HEK293T (cell line): Measurements from ENCODE around the gene SRGAP3.

Experiments used
- CTCF ChIA-PET: fragments of 350-600 bp; formaldehyde crosslinking; extraction: SDS; loops from one replicate; lab custom pipeline; 2021; ENCODE audit warnings: antibody characterized with exemption, inconsistent platforms; lab: Yijun Ruan, JAX
- POLR2A ChIA-PET: fragments of 350-600 bp; formaldehyde crosslinking; extraction: SDS; loops from one replicate; lab custom pipeline; 2020; ENCODE audit warnings: antibody characterized with exemption, inconsistent platforms; lab: Yijun Ruan, JAX
- DNase-seq: peaks from one replicate; pipeline ENCODE4 v3.0.0; 2012; ENCODE audit warnings: mixed read lengths; ENCODE audit errors: extremely low spot score
- ARNT ChIP-seq: fragments of 450-650 bp; IDR thresholded peaks from 2 replicates; pipeline ENCODE4 v1.6.1; 2017; ENCODE audit warnings: mild to moderate bottlenecking
- BHLHE40 ChIP-seq: fragments of 450-650 bp; IDR thresholded peaks from 2 replicates; pipeline ENCODE4 v1.6.1; 2016; ENCODE audit warnings: mild to moderate bottlenecking, moderate library complexity, borderline replicate concordance
- CTBP1 ChIP-seq: fragments of 450-650 bp; IDR thresholded peaks from 2 replicates; pipeline ENCODE4 v1.6.1; 2016; ENCODE audit warnings: borderline replicate concordance
- ELF4 ChIP-seq: fragments of 450-650 bp; IDR thresholded peaks from 2 replicates; pipeline ENCODE4 v1.6.1; 2017; ENCODE audit warnings: antibody characterized with exemption
- FOXA1 ChIP-seq: fragments of 450-650 bp; IDR thresholded peaks from 2 replicates; pipeline ENCODE4 v1.6.1; 2016; ENCODE audit warnings: mild to moderate bottlenecking
- FOXK2 ChIP-seq: fragments of 450-650 bp; IDR thresholded peaks from 2 replicates; pipeline ENCODE4 v1.6.1; 2016; ENCODE audit warnings: mild to moderate bottlenecking
- FOXM1 ChIP-seq: fragments of 450-650 bp; IDR thresholded peaks from 2 replicates; pipeline ENCODE4 v1.6.1; 2017; ENCODE audit warnings: mild to moderate bottlenecking, borderline replicate concordance
- HDGF ChIP-seq: fragments of 450-650 bp; IDR thresholded peaks from 2 replicates; pipeline ENCODE4 v1.6.1; 2017; ENCODE audit warnings: antibody characterized with exemption, borderline replicate concordance
- L3MBTL2 ChIP-seq: fragments of 450-650 bp; conservative IDR thresholded peaks from 2 replicates; pipeline ENCODE4 v1.6.1; 2016; ENCODE audit warnings: mild to moderate bottlenecking
- LEF1 ChIP-seq: fragments of 450-650 bp; IDR thresholded peaks from 2 replicates; pipeline ENCODE4 v1.6.1; 2017; ENCODE audit warnings: mild to moderate bottlenecking, borderline replicate concordance
- NFRKB ChIP-seq: fragments of 450-650 bp; IDR thresholded peaks from 2 replicates; pipeline ENCODE4 v1.6.1; 2016; ENCODE audit warnings: mild to moderate bottlenecking, moderate library complexity
- SP1 ChIP-seq: fragments of 450-650 bp; IDR thresholded peaks from 2 replicates; pipeline ENCODE4 v1.6.1; 2017
- SUZ12 ChIP-seq: fragments of 450-650 bp; IDR thresholded peaks from 2 replicates; pipeline ENCODE4 v1.6.1; 2016; ENCODE audit warnings: mild to moderate bottlenecking
- TARDBP ChIP-seq: fragments of 450-650 bp; IDR thresholded peaks from 2 replicates; pipeline ENCODE4 v1.6.1; 2016
- ZNF384 ChIP-seq: fragments of 450-650 bp; IDR thresholded peaks from 2 replicates; pipeline ENCODE4 v1.6.1; 2016
- TF ChIP-seq, protein P1 (sequence below): fragments of 450-650 bp; IDR thresholded peaks from 2 replicates; pipeline ENCODE4 v1.6.1; 2016

Gene SRGAP3

GRCh38 chr3:9231937-9232336 is 17.5 kb downstream of the SRGAP3 start:
- TF ChIP-seq ELF4 (no peak), HDGF (no peak), FOXM1 (no peak), FOXA1 (no peak), TARDBP (no peak), FOXK2 (no peak), SUZ12 (no peak), NFRKB (no peak), L3MBTL2 (no peak), LEF1 (no peak), BHLHE40 (no peak), ARNT (no peak), CTBP1 (no peak), SP1 (no peak), ZNF384 (no peak)
- TF ChIP-seq, protein P1, sequence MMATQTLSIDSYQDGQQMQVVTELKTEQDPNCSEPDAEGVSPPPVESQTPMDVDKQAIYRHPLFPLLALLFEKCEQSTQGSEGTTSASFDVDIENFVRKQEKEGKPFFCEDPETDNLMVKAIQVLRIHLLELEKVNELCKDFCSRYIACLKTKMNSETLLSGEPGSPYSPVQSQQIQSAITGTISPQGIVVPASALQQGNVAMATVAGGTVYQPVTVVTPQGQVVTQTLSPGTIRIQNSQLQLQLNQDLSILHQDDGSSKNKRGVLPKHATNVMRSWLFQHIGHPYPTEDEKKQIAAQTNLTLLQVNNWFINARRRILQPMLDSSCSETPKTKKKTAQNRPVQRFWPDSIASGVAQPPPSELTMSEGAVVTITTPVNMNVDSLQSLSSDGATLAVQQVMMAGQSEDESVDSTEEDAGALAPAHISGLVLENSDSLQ = no peak
- DNase-seq = no peak
- ChIA-PET CTCF (interaction anchor here (1.1 kb wide), 1 partner anchor 244 kb away, joined by 3 read pairs; no protein-coding TSS in a partner anchor), POLR2A (no interaction called here)

DNA sequence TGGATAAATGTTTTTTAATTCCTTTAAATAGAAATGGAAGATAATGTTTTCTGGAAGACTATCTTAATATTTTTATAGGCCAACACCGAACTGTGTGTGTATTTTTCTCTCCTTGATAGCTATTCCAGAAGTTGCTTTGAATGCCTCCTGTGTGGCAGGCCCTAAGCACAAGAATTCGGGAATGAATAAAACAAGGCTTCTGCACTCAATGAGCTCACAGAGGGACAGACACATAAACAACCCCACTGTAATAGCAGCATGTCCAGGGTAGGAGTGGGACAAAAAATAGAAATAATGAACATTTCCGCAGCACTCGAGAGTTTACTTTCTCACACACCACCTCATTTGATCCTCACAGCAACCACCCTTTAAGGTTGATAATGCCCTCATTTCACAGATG is 18.0 kb downstream of the SRGAP3 start:
- CTCF ChIA-PET = interaction anchor here (1.1 kb wide), 1 partner anchor 243 kb away, joined by 3 read pairs; no protein-coding TSS in a partner anchor
- POLR2A ChIA-PET = no interaction called here
- no peak for TF ChIP-seq FOXM1
- TF ChIP-seq, protein P1 = no peak
- DNase-seq = no peak

DNA sequence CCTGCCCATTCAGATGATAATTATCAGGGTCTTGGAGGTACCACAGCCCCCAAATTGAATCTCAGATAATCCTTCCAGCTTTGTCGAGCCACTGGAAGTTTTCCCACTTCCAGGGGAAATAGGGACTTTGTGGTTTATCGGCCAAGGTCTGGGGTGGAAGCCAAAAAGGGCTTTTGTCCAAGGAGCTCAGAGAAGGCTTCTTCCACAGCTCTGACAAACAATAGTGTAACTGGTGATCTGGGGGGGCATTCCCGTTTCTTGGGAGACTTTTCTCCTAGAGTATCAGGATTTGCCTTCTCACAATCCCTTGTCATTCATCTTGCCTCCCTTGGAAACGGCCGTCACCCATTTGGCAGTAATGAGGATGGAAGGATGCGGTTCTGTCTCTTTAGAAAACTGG is 18.4 kb downstream of the SRGAP3 start:
- ChIA-PET POLR2A (no interaction called here), CTCF (no interaction called here)
- no peak for DNase-seq
- TF ChIP-seq, protein P1 = no peak
- no peak for TF ChIP-seq BHLHE40
- no peak for TF ChIP-seq L3MBTL2
- TF ChIP-seq FOXK2 = no peak
- TF ChIP-seq FOXA1 = no peak
- TF ChIP-seq FOXM1 = no peak
- TF ChIP-seq HDGF = no peak

DNA sequence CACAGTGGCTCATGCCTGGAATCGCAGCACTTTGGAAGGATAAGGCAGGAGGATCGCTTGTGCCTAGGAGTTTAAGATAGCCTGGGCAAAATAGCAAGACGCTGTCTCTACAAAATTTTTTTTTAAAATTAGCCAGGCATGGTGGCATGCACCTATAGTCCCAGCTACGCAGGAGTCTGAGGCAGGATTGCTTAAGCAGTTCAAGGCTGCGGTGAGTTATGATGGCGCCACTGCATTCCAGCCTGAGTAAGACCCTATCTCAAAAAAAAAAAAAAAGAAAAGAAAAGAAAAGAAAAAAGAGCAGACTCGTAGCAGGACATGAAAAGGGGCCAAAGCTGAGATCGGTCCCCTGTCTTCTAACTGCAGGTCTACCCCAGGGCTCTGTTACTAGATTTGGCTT is 18.9 kb downstream of the SRGAP3 start:
- no peak for DNase-seq
- ChIA-PET CTCF (no interaction called here), POLR2A (no interaction called here)

GRCh38 chr3:9229879-9230278 is 19.6 kb downstream of the SRGAP3 start:
- ChIA-PET CTCF (no interaction called here), POLR2A (interaction anchor here (1.6 kb wide), 1 partner anchor 15 kb away, joined by 4 read pairs; no protein-coding TSS in a partner anchor)
- TF ChIP-seq ARNT (no peak), FOXM1 (no peak), ZNF384 (no peak), SP1 (no peak), BHLHE40 (no peak), CTBP1 (no peak)
- no peak for DNase-seq

More for the DNA sequence above, 18.9 kb downstream of the SRGAP3 start:
- no peak for TF ChIP-seq NFRKB
- no peak for TF ChIP-seq FOXA1
- TF ChIP-seq L3MBTL2 = no peak
- no peak for TF ChIP-seq FOXK2
- TF ChIP-seq, protein P1 = no peak

- no peak for TF ChIP-seq L3MBTL2
- ChIA-PET CTCF (no interaction called here), POLR2A (interaction anchor here (1.6 kb wide), 1 partner anchor 15 kb away, joined by 4 read pairs; no protein-coding TSS in a partner anchor)
- DNase-seq = no peak
These were observed 20.1 kb downstream of the SRGAP3 start for GRCh38 chr3:9229325-9229724.

DNA sequence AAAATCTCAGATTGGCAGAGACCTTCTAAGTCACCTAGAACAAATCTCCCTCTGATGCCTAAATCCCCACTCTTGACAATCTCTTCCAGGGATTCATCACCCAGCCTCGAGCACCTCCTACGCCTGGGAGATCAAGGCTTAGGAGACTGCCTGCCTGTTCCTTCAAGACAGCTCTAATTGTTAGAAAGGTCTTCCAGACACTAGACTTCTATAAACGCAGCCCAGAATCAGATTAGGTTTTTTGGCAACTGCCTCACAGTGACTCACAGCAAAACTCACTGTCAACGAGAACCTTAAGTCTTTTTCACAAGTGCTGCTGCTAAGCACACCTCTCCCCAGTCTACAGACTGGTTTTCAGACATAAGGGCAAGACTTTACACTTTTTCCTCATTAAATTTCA is 23.1 kb downstream of the SRGAP3 start:
- TF ChIP-seq ZNF384 (no peak), TARDBP (no peak), CTBP1 (no peak), LEF1 (no peak)
- TF ChIP-seq, protein P1 = no peak
- no peak for DNase-seq
- ChIA-PET CTCF (no interaction called here), POLR2A (no interaction called here)
